ENCODE results near the gene MAP3K15. TPM values are rescaled to one million over a fixed set of nuclear protein-coding genes. Genes with fewer than 3 reads are reported as not detected.

MAP3K15 gene
- total RNA-seq, 1 experiment from 2014 or later: 1.2 TPM

- WGBS (ENCODE audit: extremely low coverage, insufficient read length, low lambda C conversion rate): no CpG with 5 or more reads among the region's 6 CpGs
- H3K27me3 Mint-ChIP-seq (ENCODE audit: low read depth): no peaks in the 10 kb centered on the region
- Histone ChIP-seq H3K23me2 (ENCODE audit: insufficient read length, low read depth, low read length, poor library complexity, severe bottlenecking) (no peaks in the 10 kb centered on the region), H3K4me1 (ENCODE audit: insufficient read depth, low read length) (no peaks in the 10 kb centered on the region), H3K14ac (ENCODE audit: insufficient read depth, low read length) (no peak overlapping the region), H2BK20ac (ENCODE audit: low read depth, low read length, poor library complexity, severe bottlenecking) (no peak overlapping the region), H3K4me2 (ENCODE audit: insufficient read depth, insufficient read length, low read length) (no peak overlapping the region), H2BK120ac (ENCODE audit: low read depth, low read length, poor library complexity, severe bottlenecking) (no peak overlapping the region), H3K9ac (ENCODE audit: extremely low read depth, insufficient read length, low read length) (no peak overlapping the region), H2BK12ac (ENCODE audit: insufficient read length, low read depth, low read length) (no peak overlapping the region), H3K18ac (ENCODE audit: insufficient read length, low read depth, low read length) (no peak overlapping the region), H3K56ac (ENCODE audit: insufficient read length, low read depth, low read length) (no peak overlapping the region), H3K23ac (ENCODE audit: insufficient read length, low read depth, low read length) (no peak overlapping the region), H2BK5ac (ENCODE audit: insufficient read length, low read length) (no peak overlapping the region), H3K79me2 (ENCODE audit: insufficient read depth, low read length) (no peaks in the 10 kb centered on the region), H3K27ac (ENCODE audit: insufficient read length, low read depth, low read length) (no peak overlapping the region), H3K79me1 (ENCODE audit: insufficient read depth, low read depth, low read length, poor library complexity, severe bottlenecking) (no peaks in the 10 kb centered on the region), H4K91ac (ENCODE audit: insufficient read length, low read depth, low read length) (no peak overlapping the region), H3K27me3 (ENCODE audit: insufficient read depth, low read length) (no peaks in the 10 kb centered on the region), H2AFZ (ENCODE audit: low read length) (no peak overlapping the region), H2AK5ac (ENCODE audit: insufficient read length, low read length) (no peak overlapping the region), H3T11ph (ENCODE audit: low read length) (no peak overlapping the region), H3K4ac (ENCODE audit: low read depth, low read length) (no peak overlapping the region), H4K20me1 (ENCODE audit: control insufficient read depth, insufficient read depth, insufficient read length) (no peaks in the 10 kb centered on the region), H3K9me3 (ENCODE audit: control insufficient read depth, low read depth, low read length) (peaks cover 22% of the 10 kb centered on the region), H4K5ac (ENCODE audit: insufficient read length, low read depth, low read length) (no peak overlapping the region), H2BK15ac (ENCODE audit: low read depth, low read length) (no peak overlapping the region), H4K8ac (replicated peaks; ENCODE audit: insufficient read length, low read depth, low read length) (no peak overlapping the region)
- H3K9me3 Mint-ChIP-seq: peaks cover 71% of the 10 kb centered on the region in 2 experiments
- no peak overlapping the region for H3K27ac Mint-ChIP-seq
- no peaks in the 10 kb centered on the region for H3K4me1 Mint-ChIP-seq
- no peak for TF ChIP-seq CTCF (conservative IDR thresholded peaks at IDR 0.05)
- no peak overlapping the region for H3K4me3 Mint-ChIP-seq
- peaks cover 49 to 90% (median 80%) of the 10 kb centered on the region in 3 experiments for H3K36me3 Mint-ChIP-seq (ENCODE audit: insufficient read depth in 1 of 3, low read depth in 3 of 3)
- no peak for DNase-seq
Measured at GRCh38 chrX:19354625-19355024, 160.7 kb downstream of the MAP3K15 start.
